Endothelial cell (in vitro differentiated cells): ENCODE data around the gene SLC7A5. TPM values are rescaled to one million over a fixed set of nuclear protein-coding genes. Genes with fewer than 3 reads are reported as not detected.

Experiments
- DNase-seq: peaks from one replicate; pipeline ENCODE4 v3.0.0; 2021; ENCODE audit warnings: low spot score
- H3K27ac Mint-ChIP-seq: one replicate; pipeline ENCODE4 v1.8.0; 2021; ENCODE audit warnings: mixed read lengths, inconsistent platforms; ENCODE audit not compliant: unreplicated experiment
- H3K27me3 Mint-ChIP-seq: one replicate; pipeline ENCODE4 v1.8.0; 2021; ENCODE audit warnings: mild to moderate bottlenecking, moderate library complexity, mixed read lengths, inconsistent platforms; ENCODE audit not compliant: unreplicated experiment
- H3K36me3 Mint-ChIP-seq: one replicate; pipeline ENCODE4 v1.8.0; 2021; ENCODE audit warnings: mild to moderate bottlenecking, low read depth, mixed read lengths, inconsistent platforms; ENCODE audit not compliant: unreplicated experiment
- H3K4me1 Mint-ChIP-seq: one replicate; pipeline ENCODE4 v1.8.0; 2021; ENCODE audit warnings: mild to moderate bottlenecking, mixed read lengths, inconsistent platforms; ENCODE audit not compliant: unreplicated experiment
- H3K4me3 Mint-ChIP-seq: one replicate; pipeline ENCODE4 v1.8.0; 2021; ENCODE audit warnings: mild to moderate bottlenecking, mixed read lengths, inconsistent platforms; ENCODE audit not compliant: unreplicated experiment
- H3K9me3 Mint-ChIP-seq: one replicate; pipeline ENCODE4 v1.8.0; 2021; ENCODE audit warnings: mixed read lengths, inconsistent platforms; ENCODE audit not compliant: unreplicated experiment
- total RNA-seq: library from RNA; stranded (reverse); fragmentation: NEBNext Ultra II Directional; extraction: Animal tissue kit (Norgen Biotek cat#: 25700); gene quantifications from one replicate; pipeline ENCODE4 v1.2.1, GENCODE V29; 2021; ENCODE audit not compliant: unreplicated experiment
- TF ChIP-seq, protein P1 (sequence below): fragments of 200-600 bp; sonication (generic); IDR thresholded peaks from one replicate; pipeline ENCODE4 v1.5.0; 2021; ENCODE audit warnings: antibody characterized with exemption; ENCODE audit not compliant: unreplicated experiment

SLC7A5 gene
- total RNA-seq, 1 donor from 2014 or later, result 18.8 TPM

DNA sequence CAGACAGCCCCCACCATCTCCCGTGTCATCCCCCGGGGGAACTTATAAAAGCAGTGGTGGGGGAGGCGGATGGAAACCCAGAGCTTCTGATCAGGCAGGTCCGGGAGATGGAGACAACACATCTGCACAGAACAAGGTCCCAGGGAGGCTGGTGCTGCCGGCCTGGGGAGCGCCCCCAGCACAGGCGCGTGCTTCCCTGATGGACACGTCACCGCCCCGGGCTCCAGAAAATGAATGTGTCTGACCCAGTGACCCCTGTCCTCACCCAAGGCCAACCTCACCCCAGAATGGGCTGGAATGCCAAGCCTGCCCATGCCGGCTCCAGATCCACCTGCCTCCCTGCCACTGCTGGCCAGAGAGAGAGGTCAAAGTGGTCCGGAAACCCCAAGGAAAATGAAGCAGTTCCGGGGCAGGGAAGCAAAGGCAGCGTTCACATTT, 12.5 kb downstream of the SLC7A5 start:
- Mint-ChIP-seq H3K36me3 (peaks cover 3% of the 10 kb centered on the region), H3K27me3 (peaks cover 4% of the 10 kb centered on the region), H3K27ac (no peak overlapping the region), H3K4me3 (no peak overlapping the region), H3K9me3 (no peaks in the 10 kb centered on the region), H3K4me1 (peaks cover 4% of the 10 kb centered on the region)
- TF ChIP-seq, protein P1, sequence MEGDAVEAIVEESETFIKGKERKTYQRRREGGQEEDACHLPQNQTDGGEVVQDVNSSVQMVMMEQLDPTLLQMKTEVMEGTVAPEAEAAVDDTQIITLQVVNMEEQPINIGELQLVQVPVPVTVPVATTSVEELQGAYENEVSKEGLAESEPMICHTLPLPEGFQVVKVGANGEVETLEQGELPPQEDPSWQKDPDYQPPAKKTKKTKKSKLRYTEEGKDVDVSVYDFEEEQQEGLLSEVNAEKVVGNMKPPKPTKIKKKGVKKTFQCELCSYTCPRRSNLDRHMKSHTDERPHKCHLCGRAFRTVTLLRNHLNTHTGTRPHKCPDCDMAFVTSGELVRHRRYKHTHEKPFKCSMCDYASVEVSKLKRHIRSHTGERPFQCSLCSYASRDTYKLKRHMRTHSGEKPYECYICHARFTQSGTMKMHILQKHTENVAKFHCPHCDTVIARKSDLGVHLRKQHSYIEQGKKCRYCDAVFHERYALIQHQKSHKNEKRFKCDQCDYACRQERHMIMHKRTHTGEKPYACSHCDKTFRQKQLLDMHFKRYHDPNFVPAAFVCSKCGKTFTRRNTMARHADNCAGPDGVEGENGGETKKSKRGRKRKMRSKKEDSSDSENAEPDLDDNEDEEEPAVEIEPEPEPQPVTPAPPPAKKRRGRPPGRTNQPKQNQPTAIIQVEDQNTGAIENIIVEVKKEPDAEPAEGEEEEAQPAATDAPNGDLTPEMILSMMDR, result no peak
- no peak for DNase-seq

DNA sequence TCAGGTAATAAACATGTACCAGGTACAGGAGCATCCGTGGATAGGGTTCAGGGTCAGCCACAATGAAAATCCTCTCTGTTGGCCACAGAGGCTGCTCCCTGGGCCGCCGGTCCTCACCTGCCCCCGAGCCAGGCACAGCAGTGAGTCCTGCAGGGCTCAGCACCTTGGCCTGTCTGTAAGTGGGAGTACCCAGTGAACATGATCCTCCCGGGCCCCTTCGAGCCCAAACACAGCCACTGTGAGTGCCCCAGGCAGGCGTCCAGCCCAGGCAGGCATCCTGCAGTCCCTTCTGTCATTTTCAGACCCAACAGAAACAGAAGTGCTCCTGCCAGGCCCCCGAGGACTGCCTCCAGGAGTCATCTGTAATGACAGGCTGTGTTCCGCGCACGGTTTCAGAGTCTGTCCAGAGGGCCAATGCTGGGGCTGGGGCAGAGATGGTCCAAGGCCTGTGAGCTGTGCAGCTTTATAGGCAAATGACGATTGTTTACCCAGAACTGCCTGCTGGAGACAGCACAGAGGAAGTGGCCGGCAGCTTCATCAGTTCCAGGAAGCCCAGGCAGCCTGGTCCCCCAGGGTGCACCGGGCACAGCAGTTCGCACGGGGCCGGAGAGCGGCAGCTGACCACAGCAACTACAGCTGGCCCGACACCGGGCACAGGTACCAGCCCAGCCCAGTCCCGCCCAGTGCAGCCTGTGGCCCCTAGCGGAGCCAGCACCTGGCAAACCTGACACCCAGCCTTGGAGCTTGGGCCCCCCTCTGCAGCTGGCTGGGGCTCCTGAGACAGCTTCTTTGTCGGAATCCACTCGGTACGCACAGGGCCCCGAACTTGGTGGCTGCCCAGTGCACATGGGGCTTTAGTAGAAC, 13.2 kb downstream of the SLC7A5 start:
- peaks cover 3% of the 10 kb centered on the region for H3K36me3 Mint-ChIP-seq

DNA sequence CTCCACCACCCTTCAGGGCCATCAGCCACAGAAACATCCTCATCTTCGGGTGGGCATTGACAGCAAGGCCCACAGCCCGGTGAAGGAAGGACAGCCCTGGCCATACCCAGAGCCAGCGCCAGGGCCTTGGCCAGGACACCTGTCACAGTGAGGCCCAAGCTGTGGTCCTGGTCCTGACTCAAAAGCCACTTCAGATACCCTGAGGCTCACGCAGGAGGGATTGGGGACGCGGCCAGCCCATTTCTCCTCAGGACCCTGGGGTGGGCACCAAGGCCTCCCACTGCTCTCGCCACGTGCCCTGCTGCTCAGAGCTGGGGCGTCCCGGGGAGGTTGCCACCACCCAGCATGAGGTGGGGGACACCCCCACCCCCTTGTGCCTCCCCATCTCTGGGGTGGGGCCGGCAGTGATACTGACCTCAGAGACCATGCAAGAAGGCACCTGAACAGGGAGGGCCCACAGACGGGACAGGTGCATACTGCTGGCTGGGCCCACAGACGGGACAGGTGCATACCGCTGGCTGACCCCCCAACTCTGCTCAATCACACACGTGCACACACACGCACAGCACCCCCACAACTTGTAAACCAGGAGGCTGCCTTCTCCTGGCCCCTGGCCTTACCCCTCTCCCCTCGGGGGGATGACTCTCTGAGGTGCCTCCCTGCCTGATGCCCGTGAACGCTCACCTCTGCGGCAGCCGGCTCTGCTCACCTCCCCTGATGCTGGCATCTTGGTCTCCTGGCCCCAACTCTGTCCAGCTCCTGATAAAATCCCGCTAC, 14.2 kb downstream of the SLC7A5 start:
- Mint-ChIP-seq H3K27me3 (peaks cover 4% of the 10 kb centered on the region), H3K36me3 (peaks cover 4% of the 10 kb centered on the region), H3K27ac (no peak overlapping the region), H3K4me1 (peaks cover 4% of the 10 kb centered on the region), H3K9me3 (no peaks in the 10 kb centered on the region), H3K4me3 (no peak overlapping the region)
- TF ChIP-seq, protein P1, result no peak
- no peak for DNase-seq

More for the DNA sequence above, 13.2 kb downstream of the SLC7A5 start:
- Mint-ChIP-seq H3K9me3 (no peaks in the 10 kb centered on the region), H3K27me3 (peaks cover 4% of the 10 kb centered on the region), H3K4me3 (no peak overlapping the region), H3K27ac (no peak overlapping the region), H3K4me1 (peaks cover 4% of the 10 kb centered on the region)
- DNase-seq, result no peak
- TF ChIP-seq, protein P1, result no peak

- no peak for DNase-seq
- Mint-ChIP-seq H3K9me3 (no peaks in the 10 kb centered on the region), H3K27ac (no peak overlapping the region), H3K36me3 (peaks cover 4% of the 10 kb centered on the region), H3K4me3 (no peak overlapping the region), H3K4me1 (peaks cover 4% of the 10 kb centered on the region), H3K27me3 (peaks cover 4% of the 10 kb centered on the region)
- TF ChIP-seq, protein P1, result no peak
Observed at GRCh38 chr16:87854053-87854906, 15.0 kb downstream of the SLC7A5 start.
